HEK293 (cell line): Measurements from ENCODE around the gene ZMYND10.

Experiments
- CTCF ChIA-PET: fragments of 350-600 bp; formaldehyde crosslinking; extraction: SDS; loops from one replicate; lab custom pipeline; 2021; ENCODE audit warnings: antibody characterized with exemption; lab: Yijun Ruan, JAX
- POLR2A ChIA-PET: fragments of 300-600 bp; formaldehyde crosslinking; extraction: SDS; loops from one replicate; lab custom pipeline; 2020; ENCODE audit warnings: antibody characterized with exemption, inconsistent platforms; lab: Yijun Ruan, JAX
- H3K27ac ChIP-seq: fragments of 200-500 bp; sonication (Bioruptor generic); 2 replicates; pipeline ENCODE4 v1.5.1; 2014; ENCODE audit warnings: low read depth, low read length, control low read depth, inconsistent platforms; ENCODE audit errors: extremely low read depth
- H3K36me3 ChIP-seq, 2 experiments: fragments of 200-500 bp in 1 of 2; sonication (Bioruptor generic) in 1 of 2; 1 replicate in 1 of 2; 2 replicates in 1 of 2; pipeline ENCODE4 v1.5.1; 2014 to 2017; ENCODE audit warnings: inconsistent platforms in 2 of 2, low read length in 2 of 2; ENCODE audit not compliant: control insufficient read depth in 2 of 2, insufficient read depth in 1 of 2
- H3K4me1 ChIP-seq: fragments of 200-500 bp; sonication (Bioruptor generic); 2 replicates; pipeline ENCODE4 v1.5.1; 2014; ENCODE audit warnings: mild to moderate bottlenecking, low read length, inconsistent platforms; ENCODE audit not compliant: control insufficient read depth, insufficient read depth
- H3K4me3 ChIP-seq: 2 replicates; pipeline ENCODE4 v1.5.1; 2011; ENCODE audit warnings: low read depth, mild to moderate bottlenecking, control low read depth, low read length, moderate library complexity
- H3K9me3 ChIP-seq: fragments of 200-500 bp; sonication (Bioruptor generic); 2 replicates; pipeline ENCODE4 v1.5.1; 2014; ENCODE audit warnings: low read depth, low read length, inconsistent platforms; ENCODE audit not compliant: control insufficient read depth, insufficient read depth
- GLIS1 ChIP-seq: fragments of 450-650 bp; formaldehyde crosslinking; IDR thresholded peaks from 2 replicates; pipeline ENCODE4 v1.5.1; 2016; ENCODE audit warnings: missing biosample characterization, missing genetic modification characterization
- MEIS1 ChIP-seq: sonication (generic); formaldehyde crosslinking; IDR thresholded peaks from 2 replicates; pipeline ENCODE4 v1.8.1; 2022; ENCODE audit warnings: missing genetic modification reagents, mild to moderate bottlenecking, borderline replicate concordance
- SCRT1 ChIP-seq: fragments of 450-650 bp; formaldehyde crosslinking; IDR thresholded peaks from 2 replicates; pipeline ENCODE4 v1.5.1; 2016; ENCODE audit warnings: missing biosample characterization, missing genetic modification characterization, borderline replicate concordance
- SP3 ChIP-seq: fragments of 450-650 bp; formaldehyde crosslinking; IDR thresholded peaks from 2 replicates; pipeline ENCODE4 v1.5.1; 2016; ENCODE audit warnings: missing biosample characterization, missing genetic modification characterization
- ZBTB1 ChIP-seq: fragments of 450-650 bp; formaldehyde crosslinking; IDR thresholded peaks from 2 replicates; pipeline ENCODE4 v1.5.1; 2016; ENCODE audit warnings: missing biosample characterization, missing genetic modification characterization
- ZBTB10 ChIP-seq: fragments of 450-650 bp; formaldehyde crosslinking; IDR thresholded peaks from 2 replicates; pipeline ENCODE4 v1.5.1; 2016; ENCODE audit warnings: missing biosample characterization, missing genetic modification characterization
- ZBTB20 ChIP-seq: fragments of 450-650 bp; formaldehyde crosslinking; IDR thresholded peaks from 2 replicates; pipeline ENCODE4 v1.5.1; 2016; ENCODE audit warnings: missing biosample characterization, missing genetic modification characterization
- ZNF10 ChIP-seq: fragments of 450-650 bp; formaldehyde crosslinking; IDR thresholded peaks from 2 replicates; pipeline ENCODE4 v1.5.1; 2017; ENCODE audit warnings: missing biosample characterization, missing genetic modification characterization
- ZNF121 ChIP-seq: fragments of 450-650 bp; formaldehyde crosslinking; IDR thresholded peaks from 2 replicates; pipeline ENCODE4 v1.5.1; 2016; ENCODE audit warnings: missing biosample characterization, missing genetic modification characterization
- ZNF24 ChIP-seq: fragments of 450-650 bp; formaldehyde crosslinking; IDR thresholded peaks from 2 replicates; pipeline ENCODE4 v1.5.1; 2016; ENCODE audit warnings: missing biosample characterization, missing genetic modification characterization
- ZNF26 ChIP-seq: fragments of 450-650 bp; formaldehyde crosslinking; IDR thresholded peaks from 2 replicates; pipeline ENCODE4 v1.5.1; 2016; ENCODE audit warnings: missing biosample characterization, missing genetic modification characterization
- ZNF423 ChIP-seq: fragments of 450-650 bp; formaldehyde crosslinking; IDR thresholded peaks from 2 replicates; pipeline ENCODE4 v1.5.1; 2016; ENCODE audit warnings: missing biosample characterization, missing genetic modification characterization
- ZNF792 ChIP-seq: fragments of 450-650 bp; formaldehyde crosslinking; IDR thresholded peaks from 2 replicates; pipeline ENCODE4 v1.5.1; 2016; ENCODE audit warnings: missing biosample characterization, missing genetic modification characterization
- ZNF837 ChIP-seq: fragments of 450-650 bp; formaldehyde crosslinking; IDR thresholded peaks from 2 replicates; pipeline ENCODE4 v1.5.1; 2016; ENCODE audit warnings: missing biosample characterization, missing genetic modification characterization

The ZMYND10 gene

GRCh38 chr3:50295553-50296431 lies 49.7 kb downstream of the ZMYND10 start:
- no peaks in the 10 kb centered on the region for H3K9me3 ChIP-seq
- H3K4me1 ChIP-seq = no peaks in the 10 kb centered on the region
- CTCF ChIA-PET = no interaction called here
- peak; percentile 48; the same call in 1 of the 2 replicates for TF ChIP-seq GLIS1
- TF ChIP-seq ZBTB1 (tag by site-specific recombination) = no peak
- POLR2A ChIA-PET = interaction anchor here (0.7 to 2.0 kb wide), 3 partner anchors 26 to 41 kb away, joined by 3 to 7 read pairs (median 4); partner anchors contain the start of genes HYAL2 and TUSC2
- H3K36me3 ChIP-seq = peaks cover 0 to 4% of the 10 kb centered on the region in 2 experiments; a peak in 1 of 3 replicates
- H3K4me3 ChIP-seq = no peak overlapping the region
- no peak overlapping the region for H3K27ac ChIP-seq

DNA sequence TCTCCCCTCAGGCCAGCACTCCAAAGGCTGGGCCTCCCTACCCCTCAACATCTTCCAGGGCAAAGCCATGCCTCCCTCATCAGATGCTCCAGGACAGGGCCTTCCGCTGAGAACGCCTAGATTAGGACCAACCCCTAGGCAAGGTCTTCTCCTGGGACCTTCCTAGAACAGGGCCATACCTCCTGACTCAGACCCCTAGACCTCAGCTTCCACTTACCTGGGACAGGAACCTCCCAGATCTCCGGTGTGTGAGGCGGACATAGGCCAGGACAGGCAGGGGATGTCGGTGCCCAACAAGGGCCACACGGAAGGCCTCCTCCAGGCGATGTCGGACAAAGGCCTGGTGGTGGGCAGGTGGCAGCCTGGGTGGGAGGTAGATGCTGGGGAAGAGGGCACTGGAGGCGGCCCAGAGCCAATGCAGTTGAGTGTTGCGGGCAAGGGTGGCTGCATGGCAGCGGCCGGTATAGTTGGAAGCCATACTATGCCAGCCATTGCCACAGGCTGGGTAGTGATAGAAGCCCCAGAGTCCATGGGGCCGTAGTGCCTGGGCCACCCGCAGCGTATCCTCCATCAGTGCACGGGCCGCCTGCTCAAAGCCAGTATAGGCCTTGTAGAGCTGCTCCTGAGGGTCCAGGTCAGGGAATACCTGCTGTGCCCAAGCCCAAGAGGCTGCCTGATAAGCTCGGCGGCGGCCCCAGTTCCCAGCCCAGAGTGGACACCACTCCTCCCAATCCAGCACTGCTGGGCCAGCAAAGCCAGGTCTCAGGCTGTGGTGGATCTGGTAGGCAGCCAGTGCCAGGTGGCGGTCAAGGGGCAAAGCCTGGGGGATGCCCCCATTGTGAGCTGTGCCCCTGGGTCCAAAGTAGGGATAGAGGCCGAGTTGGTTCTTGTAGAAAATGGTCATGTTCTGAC lies 50.8 kb downstream of the ZMYND10 start:
- Histone ChIP-seq H3K4me1 (no peaks in the 10 kb centered on the region), H3K9me3 (no peaks in the 10 kb centered on the region), H3K27ac (no peak overlapping the region), H3K36me3 (peaks cover 0 to 14% of the 10 kb centered on the region in 2 experiments; a peak in 1 of 3 replicates), H3K4me3 (no peak overlapping the region)
- POLR2A ChIA-PET = interaction anchor here (0.7 to 2.0 kb wide), 3 partner anchors 27 to 42 kb away, joined by 3 to 7 read pairs (median 4); partner anchors contain the start of genes HYAL2 and TUSC2
- no peak for TF ChIP-seq SP3
- CTCF ChIA-PET = interaction anchor here (0.6 kb wide), 1 partner anchor 27 kb away, joined by 3 read pairs; no protein-coding TSS in a partner anchor

- POLR2A ChIA-PET = no interaction called here
- CTCF ChIA-PET = interaction anchor here (0.6 to 1.9 kb wide), 3 partner anchors 19 to 944 kb away, joined by 4 to 7 read pairs (median 4); no protein-coding TSS in a partner anchor
- H3K27ac ChIP-seq = no peak overlapping the region
- TF ChIP-seq SCRT1 (tag by site-specific recombination) = no peak
- TF ChIP-seq ZNF121 (tag by site-specific recombination) = peak; percentile 93
- H3K4me3 ChIP-seq = no peak overlapping the region
- no peaks in the 10 kb centered on the region for H3K4me1 ChIP-seq
- H3K9me3 ChIP-seq = no peaks in the 10 kb centered on the region
- H3K36me3 ChIP-seq = peaks cover 0 to 20% of the 10 kb centered on the region in 2 experiments; a peak in 1 of 3 replicates
Measured at GRCh38 chr3:50294089-50294488, 51.4 kb downstream of the ZMYND10 start.

GRCh38 chr3:50293079-50293801 lies 52.3 kb downstream of the ZMYND10 start:
- H3K27ac ChIP-seq = peak overlapping the region; percentile 47
- CTCF ChIA-PET = interaction anchor here (0.6 to 1.9 kb wide), 9 partner anchors 15 to 943 kb away, joined by 3 to 7 read pairs (median 4); no protein-coding TSS in a partner anchor
- H3K4me3 ChIP-seq = no peak overlapping the region; the same call in 1 of the 2 replicates
- no peaks in the 10 kb centered on the region for H3K9me3 ChIP-seq
- TF ChIP-seq ZBTB10 (no peak), MEIS1 (CRISPR knock-in tag) (no peak), ZNF10 (tag by site-specific recombination) (no peak), ZNF26 (tag by site-specific recombination) (no peak), ZBTB20 (tag by site-specific recombination) (0 out of 2 replicates have a peak, but pooled peaks have one; percentile 1), ZNF423 (tag by site-specific recombination) (no peak), ZNF837 (tag by site-specific recombination) (no peak), ZNF24 (tag by site-specific recombination) (no peak), ZNF792 (tag by site-specific recombination) (no peak)
- TF ChIP-seq, all 188 proteins: peak for 1
- H3K36me3 ChIP-seq = peaks cover 0 to 29% of the 10 kb centered on the region in 2 experiments; a peak in 1 of 3 replicates
- POLR2A ChIA-PET = interaction anchor here (1.5 to 1.9 kb wide), 4 partner anchors 10 to 47 kb away, joined by 3 to 13 read pairs (median 8); partner anchors contain the start of genes HYAL1 and TUSC2
- H3K4me1 ChIP-seq = no peaks in the 10 kb centered on the region
